Activated T-helper 17 cell treated with anti-CD3 and anti-CD28 coated beads, Interleukin-2, amount 50 U/mL, for 72 hours (primary cell): Measurements from ENCODE around the gene PKD2. TPM values are rescaled to one million over a fixed set of nuclear protein-coding genes. Genes with fewer than 3 reads are reported as not detected.
"Not testable (repeated sequence)": the region's sequence is repeated elsewhere in the genome, so short reads cannot be mapped to it uniquely, and the experiment has no call there.

ENCODE experiments used
- ATAC-seq: fragments of 150-1000 bp; cut with Tn5 transposase; replicated peaks from 2 replicates; pipeline ENCODE4 v1.10.0; 2021; ENCODE audit warnings: mild to moderate bottlenecking, moderate library complexity
- H3K27ac Mint-ChIP-seq: one replicate; pipeline ENCODE4 v1.8.0; 2022; ENCODE audit warnings: mixed read lengths
- H3K27me3 Mint-ChIP-seq: one replicate; pipeline ENCODE4 v1.8.0; 2022; ENCODE audit warnings: mixed read lengths
- H3K36me3 Mint-ChIP-seq: one replicate; pipeline ENCODE4 v1.8.0; 2022; ENCODE audit warnings: low read depth, mild to moderate bottlenecking, mixed read lengths
- H3K4me1 Mint-ChIP-seq: one replicate; pipeline ENCODE4 v1.8.0; 2022; ENCODE audit warnings: mixed read lengths
- H3K4me3 Mint-ChIP-seq: one replicate; pipeline ENCODE4 v1.8.0; 2022; ENCODE audit warnings: mild to moderate bottlenecking, mixed read lengths
- H3K9me3 Mint-ChIP-seq: one replicate; pipeline ENCODE4 v1.8.0; 2022; ENCODE audit warnings: mixed read lengths
- total RNA-seq, 2 donors: library from RNA; stranded (reverse); gene quantifications; one replicate each; pipeline ENCODE4 v1.2.3, GENCODE V29; 2022

PKD2 gene
- total RNA-seq, 2 donors from 2014 or later: 7.3 to 12.7 TPM

DNA sequence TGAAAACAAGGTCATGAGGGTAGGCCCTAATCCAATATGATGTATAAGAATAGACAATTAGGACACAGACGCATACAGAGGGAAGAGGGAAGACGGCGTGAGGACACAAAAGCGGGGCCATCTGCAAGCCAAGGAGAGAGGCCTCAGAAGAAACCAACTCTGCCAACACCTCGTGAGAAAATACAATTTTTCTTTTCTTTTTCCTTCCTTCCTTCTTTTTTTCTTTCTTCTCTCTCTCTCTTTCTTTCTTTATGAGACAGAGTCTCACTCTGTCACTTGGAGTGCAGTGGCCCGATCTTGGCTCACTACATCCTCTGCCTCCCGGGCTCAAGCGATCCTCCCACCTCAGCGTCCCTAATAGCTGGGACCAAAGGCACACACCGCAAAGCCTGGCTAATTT, 1.5 kb upstream of the PKD2 start:
- no peak for ATAC-seq
- no peak overlapping the region for H3K27ac Mint-ChIP-seq
- H3K27me3 Mint-ChIP-seq: no peaks in the 10 kb centered on the region
- peak overlapping the region; percentile 71 for H3K4me3 Mint-ChIP-seq
- peaks cover 5% of the 10 kb centered on the region for H3K36me3 Mint-ChIP-seq
- peaks cover 17% of the 10 kb centered on the region for H3K4me1 Mint-ChIP-seq
- H3K9me3 Mint-ChIP-seq: no peaks in the 10 kb centered on the region

DNA sequence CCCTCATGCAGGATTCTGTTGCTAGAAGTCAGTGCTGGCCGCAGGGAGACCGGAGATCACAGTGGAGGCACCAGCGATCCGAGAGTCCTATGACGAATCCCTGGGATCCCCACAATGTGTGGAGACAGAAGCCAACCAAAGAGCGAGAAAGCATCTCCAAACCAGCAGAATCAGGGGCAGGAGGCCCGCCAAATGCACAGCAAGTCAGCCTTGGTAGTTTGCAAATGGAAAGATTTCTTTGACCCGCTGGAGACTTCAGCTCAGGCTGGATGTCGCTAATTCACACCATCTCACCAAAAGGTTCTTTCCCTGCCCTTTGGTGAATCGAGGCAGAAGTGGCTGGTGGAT, 505 bp upstream of the PKD2 start:
- no peaks in the 10 kb centered on the region for H3K9me3 Mint-ChIP-seq
- H3K4me1 Mint-ChIP-seq: peaks cover 18% of the 10 kb centered on the region
- peaks cover 5% of the 10 kb centered on the region for H3K36me3 Mint-ChIP-seq
- H3K27ac Mint-ChIP-seq: no peak overlapping the region
- ATAC-seq: no peak
- no peaks in the 10 kb centered on the region for H3K27me3 Mint-ChIP-seq
- H3K4me3 Mint-ChIP-seq: peak overlapping the region; percentile 71

DNA sequence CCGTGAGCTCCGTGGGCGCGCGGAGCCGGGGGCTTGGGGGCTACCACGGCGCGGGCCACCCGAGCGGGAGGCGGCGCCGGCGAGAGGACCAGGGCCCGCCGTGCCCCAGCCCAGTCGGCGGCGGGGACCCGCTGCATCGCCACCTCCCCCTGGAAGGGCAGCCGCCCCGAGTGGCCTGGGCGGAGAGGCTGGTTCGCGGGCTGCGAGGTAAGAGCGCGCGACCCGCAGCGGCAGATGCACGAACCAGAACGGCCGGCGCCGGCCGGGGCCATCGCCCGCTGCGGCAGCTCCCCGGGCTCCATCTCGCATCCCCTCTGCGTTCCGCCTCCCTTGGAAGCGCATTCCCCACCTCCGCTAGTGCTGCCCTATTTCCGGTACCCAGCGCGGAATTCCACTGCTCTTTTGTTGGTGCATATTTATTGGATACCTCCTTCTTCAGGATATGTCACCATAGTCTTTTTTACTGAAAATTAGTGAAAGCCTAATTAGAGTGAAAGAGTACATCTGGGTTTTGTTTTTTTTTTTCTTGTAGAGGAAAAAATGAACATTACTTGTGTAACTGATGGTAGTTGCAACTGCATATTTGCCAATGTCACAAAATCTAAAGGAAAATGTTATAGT, 797 bp downstream of the PKD2 start:
- Mint-ChIP-seq H3K4me3 (peak overlapping the region; percentile 88), H3K36me3 (peaks cover 5% of the 10 kb centered on the region), H3K27ac (peak overlapping the region; percentile 18), H3K4me1 (peaks cover 26% of the 10 kb centered on the region), H3K27me3 (no peaks in the 10 kb centered on the region), H3K9me3 (no peaks in the 10 kb centered on the region)
- ATAC-seq: peak; percentile 28

DNA sequence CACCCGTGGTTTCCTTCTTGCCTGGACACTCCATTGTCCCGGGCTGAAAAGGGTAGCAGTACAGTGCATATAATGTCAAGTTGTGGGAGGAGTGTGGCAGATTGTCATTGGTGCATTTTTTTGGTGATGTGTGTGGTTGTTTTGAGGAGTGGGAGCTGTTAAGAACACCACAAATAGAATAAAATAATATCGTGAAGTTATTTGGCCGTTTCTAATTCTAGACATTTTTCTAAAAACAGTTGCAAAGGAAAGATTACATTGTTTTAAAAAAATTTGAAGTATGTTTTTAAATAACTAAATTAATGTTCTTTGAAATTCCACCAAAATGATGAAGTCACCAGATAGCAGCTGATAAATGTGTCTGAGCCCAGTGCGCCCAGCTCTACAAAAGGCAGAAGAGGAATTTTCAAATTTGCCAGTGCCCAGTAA, 1.3 kb downstream of the PKD2 start:
- ATAC-seq: peak; percentile 27
- Mint-ChIP-seq H3K27me3 (no peaks in the 10 kb centered on the region), H3K9me3 (no peaks in the 10 kb centered on the region), H3K4me1 (peaks cover 30% of the 10 kb centered on the region), H3K36me3 (peaks cover 7% of the 10 kb centered on the region), H3K27ac (peak overlapping the region; percentile 18), H3K4me3 (peak overlapping the region; percentile 88)

DNA sequence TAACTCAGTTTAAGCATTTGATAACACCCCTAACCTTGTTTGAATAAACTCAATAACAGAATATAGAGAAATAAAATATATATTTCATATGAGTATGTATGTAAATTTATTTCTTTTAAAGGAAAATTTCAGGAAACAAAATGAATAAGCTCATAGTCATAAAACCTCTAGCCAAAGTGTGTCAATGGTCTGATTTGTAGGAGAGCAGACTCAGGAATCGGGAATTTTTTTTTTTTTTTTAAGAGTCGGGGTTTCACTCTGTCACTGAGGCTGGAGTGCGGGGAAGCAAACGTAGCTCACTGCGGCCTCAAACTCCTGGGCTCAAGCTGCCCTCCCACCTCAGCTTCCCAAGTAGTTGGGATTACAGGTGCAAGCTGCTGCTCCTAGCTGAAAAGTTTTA, 2.4 kb downstream of the PKD2 start:
- no peak overlapping the region for H3K27ac Mint-ChIP-seq
- no peaks in the 10 kb centered on the region for H3K27me3 Mint-ChIP-seq
- peaks cover 33% of the 10 kb centered on the region for H3K4me1 Mint-ChIP-seq
- peaks cover 10% of the 10 kb centered on the region for H3K36me3 Mint-ChIP-seq
- no peak for ATAC-seq
- H3K4me3 Mint-ChIP-seq: no peak overlapping the region
- no peaks in the 10 kb centered on the region for H3K9me3 Mint-ChIP-seq

DNA sequence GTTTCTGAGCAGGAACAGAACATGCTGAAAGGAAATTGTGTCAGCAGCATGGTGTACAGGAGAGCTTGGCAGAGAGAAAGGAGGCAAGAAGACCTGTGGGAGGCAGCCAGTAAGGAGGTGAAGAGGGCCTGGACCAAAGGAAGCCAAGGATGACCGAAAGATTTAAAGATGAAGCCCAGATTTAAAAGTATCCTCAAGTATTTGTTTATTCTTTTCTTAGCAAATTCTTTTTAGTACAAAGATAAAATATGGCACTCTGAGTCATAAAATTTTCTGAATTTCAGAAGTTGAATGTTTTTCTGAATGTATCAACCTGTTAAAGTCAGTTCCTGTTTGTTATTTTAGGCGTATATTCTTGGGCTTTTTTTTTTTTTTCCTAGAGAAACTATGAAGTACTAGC, 3.5 kb downstream of the PKD2 start:
- H3K27ac Mint-ChIP-seq: no peak overlapping the region
- H3K4me3 Mint-ChIP-seq: peak overlapping the region; percentile 27
- H3K4me1 Mint-ChIP-seq: peaks cover 33% of the 10 kb centered on the region
- no peaks in the 10 kb centered on the region for H3K9me3 Mint-ChIP-seq
- ATAC-seq: no peak
- H3K27me3 Mint-ChIP-seq: no peaks in the 10 kb centered on the region
- peaks cover 10% of the 10 kb centered on the region for H3K36me3 Mint-ChIP-seq

DNA sequence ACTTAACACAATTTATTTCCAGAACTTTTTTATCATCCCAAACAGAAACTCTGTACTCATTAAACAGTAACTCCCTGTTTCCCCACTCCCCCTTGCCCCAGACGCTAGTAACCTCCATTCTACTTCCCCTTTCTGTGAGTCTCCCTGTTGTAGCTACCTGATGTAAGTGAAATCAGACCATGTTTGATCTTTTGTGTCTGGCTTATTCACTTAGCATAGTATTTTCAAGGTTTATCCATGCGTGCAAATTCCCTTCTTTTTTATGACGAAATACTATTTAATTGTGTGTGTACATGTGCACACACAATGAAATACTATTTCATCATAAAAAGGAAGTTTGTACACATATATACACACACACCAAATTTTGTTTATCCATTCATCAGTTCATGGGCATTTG, 5.2 kb downstream of the PKD2 start:
- Mint-ChIP-seq H3K4me3 (peak overlapping the region; percentile 4), H3K27ac (peak overlapping the region; percentile 26), H3K4me1 (peaks cover 26% of the 10 kb centered on the region), H3K27me3 (no peaks in the 10 kb centered on the region), H3K9me3 (no peaks in the 10 kb centered on the region), H3K36me3 (peaks cover 4% of the 10 kb centered on the region)
- ATAC-seq: no peak

DNA sequence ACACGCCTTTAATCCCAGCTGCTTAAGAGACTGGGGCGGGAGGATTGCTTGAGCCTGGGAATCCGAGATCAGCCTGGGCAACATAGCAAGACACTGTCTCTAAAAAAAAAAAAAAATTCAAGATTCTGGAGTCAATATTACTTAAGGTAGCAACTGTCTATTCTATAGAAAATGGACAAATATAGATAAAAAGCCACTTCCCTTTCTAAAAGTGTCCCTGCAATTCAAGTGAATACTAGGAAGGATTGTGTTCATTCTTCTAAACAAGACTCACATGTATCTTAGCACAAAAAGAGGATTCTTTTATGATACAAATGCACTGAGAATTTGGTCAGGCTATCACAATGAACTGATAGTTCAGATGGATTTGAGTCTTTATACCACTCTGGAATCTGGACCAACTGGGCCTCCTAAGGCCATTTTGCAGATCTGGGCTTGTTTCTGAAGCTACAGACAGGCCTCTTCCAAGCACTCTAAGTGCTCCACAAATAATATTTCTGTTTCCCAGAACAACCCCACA, 7.0 kb downstream of the PKD2 start:
- Mint-ChIP-seq H3K9me3 (no peaks in the 10 kb centered on the region), H3K4me3 (no peak overlapping the region), H3K36me3 (peaks cover 9% of the 10 kb centered on the region), H3K27ac (no peak overlapping the region), H3K4me1 (peaks cover 21% of the 10 kb centered on the region), H3K27me3 (no peaks in the 10 kb centered on the region)
- ATAC-seq: no peak

DNA sequence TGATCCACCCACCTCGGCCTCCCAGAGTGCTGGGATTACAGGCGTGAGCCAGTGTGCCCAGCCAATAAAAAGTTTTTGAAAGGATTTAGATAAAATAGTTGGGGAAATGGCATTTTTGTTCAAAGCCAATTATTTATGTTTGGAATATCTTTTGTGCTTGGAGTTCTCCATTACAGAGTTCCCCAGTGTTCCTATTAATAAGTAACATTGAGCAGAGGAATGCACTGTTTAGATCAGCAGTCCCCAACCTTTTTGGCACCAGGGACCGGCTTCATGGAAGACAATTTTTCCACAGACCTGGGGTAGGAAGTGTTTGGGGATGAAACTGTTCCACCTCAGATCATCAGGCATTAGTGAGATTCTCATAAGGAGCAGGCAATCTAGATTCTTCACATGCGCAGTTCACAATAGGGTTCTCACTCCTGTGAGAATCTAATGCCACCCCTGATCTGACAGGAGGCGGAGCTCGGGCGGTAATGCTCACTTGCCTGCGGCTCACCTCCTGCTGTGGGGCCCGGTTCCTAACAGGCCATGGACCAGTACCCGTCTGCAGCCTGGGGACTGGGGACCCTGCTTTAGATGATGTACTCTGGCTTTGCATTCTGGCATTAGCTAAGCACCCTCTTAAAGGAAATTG, 8.3 kb downstream of the PKD2 start:
- Mint-ChIP-seq H3K27ac (no peak overlapping the region), H3K4me1 (peaks cover 17% of the 10 kb centered on the region), H3K4me3 (no peak overlapping the region), H3K9me3 (no peaks in the 10 kb centered on the region), H3K27me3 (no peaks in the 10 kb centered on the region), H3K36me3 (peaks cover 17% of the 10 kb centered on the region)
- ATAC-seq: no peak

DNA sequence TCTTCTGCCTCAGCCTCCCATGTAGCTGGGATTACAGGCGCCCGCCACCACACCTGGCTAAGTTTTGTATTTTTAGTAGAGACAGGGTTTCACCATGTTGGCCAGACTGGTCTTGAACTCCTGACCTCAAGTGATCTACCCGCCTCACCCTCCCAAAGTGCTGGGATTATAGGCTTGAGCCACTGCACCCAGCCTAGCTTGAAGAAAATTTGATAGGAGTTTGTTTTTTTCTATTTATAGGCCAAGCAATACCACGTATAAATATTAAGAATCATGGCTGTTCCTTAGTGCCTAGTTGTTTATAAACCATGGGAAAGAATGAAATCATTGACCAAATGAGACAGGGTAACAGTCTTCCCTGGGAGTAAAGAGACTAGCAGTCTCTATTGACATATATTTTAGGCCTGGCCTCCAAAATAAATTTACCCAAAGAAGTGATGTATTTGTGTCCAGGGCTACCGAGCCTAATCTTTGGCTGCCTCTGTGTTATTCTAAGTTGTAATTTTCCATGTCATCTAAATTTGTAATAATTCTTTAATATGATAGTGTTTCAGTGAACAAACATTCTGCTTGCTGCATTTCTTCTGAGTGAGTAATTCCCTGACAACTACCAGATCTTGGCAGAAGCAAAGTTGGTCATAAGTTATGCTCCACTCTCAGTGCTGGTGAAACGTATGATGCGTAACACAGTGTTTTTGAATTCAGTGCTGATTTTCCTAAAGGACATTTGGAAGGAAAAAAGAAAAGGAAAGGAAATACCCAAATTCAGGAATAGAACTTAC, 10.3 kb downstream of the PKD2 start:
- Mint-ChIP-seq H3K36me3 (peaks cover 36% of the 10 kb centered on the region), H3K27me3 (no peaks in the 10 kb centered on the region), H3K4me1 (peaks cover 12% of the 10 kb centered on the region), H3K27ac (no peak overlapping the region), H3K9me3 (no peaks in the 10 kb centered on the region), H3K4me3 (no peak overlapping the region)
- ATAC-seq: no peak

DNA sequence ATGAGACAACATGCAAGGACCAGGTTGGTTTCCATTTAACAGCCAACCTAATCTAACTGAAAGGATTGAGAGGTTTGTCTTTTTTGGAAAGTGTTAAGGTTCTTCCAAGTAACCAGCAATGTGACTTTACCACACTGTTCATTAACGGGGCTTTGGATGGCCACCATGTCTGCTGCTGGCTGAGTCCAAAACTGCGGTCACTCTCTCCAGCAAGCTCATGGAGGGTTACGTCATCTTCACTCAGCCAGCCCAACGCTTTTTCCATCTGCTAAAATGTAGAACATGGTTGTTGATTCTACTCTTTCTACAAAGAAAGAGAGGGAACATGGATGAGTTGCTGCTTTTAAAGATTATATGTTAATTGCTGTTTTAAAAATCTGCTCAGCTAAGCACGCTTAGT, 11.0 kb downstream of the PKD2 start:
- Mint-ChIP-seq H3K4me1 (peaks cover 5% of the 10 kb centered on the region), H3K4me3 (no peak overlapping the region), H3K36me3 (peaks cover 37% of the 10 kb centered on the region), H3K9me3 (no peaks in the 10 kb centered on the region), H3K27me3 (no peaks in the 10 kb centered on the region), H3K27ac (no peak overlapping the region)
- no peak for ATAC-seq

DNA sequence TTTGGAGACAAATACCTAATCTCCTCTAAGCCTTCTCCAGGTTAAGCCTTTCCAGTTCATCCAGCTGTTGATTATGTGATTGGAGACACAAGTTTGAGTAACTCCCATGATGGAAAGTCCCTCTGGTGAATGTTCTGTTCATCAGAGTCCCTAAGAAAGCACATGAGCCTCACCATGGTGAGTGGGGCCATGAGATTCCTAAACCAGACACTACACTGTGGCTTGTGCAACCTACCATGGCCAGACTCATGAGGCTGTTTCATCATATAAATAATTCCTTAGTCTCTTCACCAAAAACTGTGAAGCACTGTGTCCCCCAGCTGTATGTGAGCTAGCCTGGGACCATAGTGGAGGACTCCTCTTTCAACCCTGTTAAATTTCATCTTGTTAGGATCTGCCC, 14.4 kb downstream of the PKD2 start:
- Mint-ChIP-seq H3K4me3 (no peak overlapping the region), H3K27me3 (no peaks in the 10 kb centered on the region), H3K9me3 (peaks cover 8% of the 10 kb centered on the region), H3K27ac (peak overlapping the region; percentile 20), H3K4me1 (peaks cover 8% of the 10 kb centered on the region), H3K36me3 (peaks cover 53% of the 10 kb centered on the region)
- no peak for ATAC-seq

DNA sequence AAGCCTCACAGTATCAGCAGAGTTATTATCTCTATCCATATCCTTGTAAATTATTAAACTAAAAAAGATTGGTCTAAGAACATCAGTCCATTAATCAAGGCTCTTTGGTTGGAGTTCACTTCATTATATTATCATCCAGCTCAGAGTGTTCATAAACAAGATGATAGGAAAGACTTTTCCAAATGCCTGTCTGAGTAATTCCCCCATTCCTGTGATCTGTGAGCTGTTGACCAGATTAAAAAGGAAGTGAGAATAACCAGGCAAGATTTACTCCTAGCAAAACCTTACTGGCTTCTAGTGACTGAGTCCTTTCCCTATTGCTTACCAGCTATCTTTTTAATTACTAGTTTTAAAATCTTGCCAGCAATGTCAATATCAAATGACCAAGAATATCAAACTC, 14.9 kb downstream of the PKD2 start:
- Mint-ChIP-seq H3K4me3 (no peak overlapping the region), H3K9me3 (peaks cover 8% of the 10 kb centered on the region), H3K27me3 (no peaks in the 10 kb centered on the region), H3K27ac (peak overlapping the region; percentile 20), H3K4me1 (peaks cover 8% of the 10 kb centered on the region), H3K36me3 (peaks cover 53% of the 10 kb centered on the region)
- ATAC-seq: no peak

DNA sequence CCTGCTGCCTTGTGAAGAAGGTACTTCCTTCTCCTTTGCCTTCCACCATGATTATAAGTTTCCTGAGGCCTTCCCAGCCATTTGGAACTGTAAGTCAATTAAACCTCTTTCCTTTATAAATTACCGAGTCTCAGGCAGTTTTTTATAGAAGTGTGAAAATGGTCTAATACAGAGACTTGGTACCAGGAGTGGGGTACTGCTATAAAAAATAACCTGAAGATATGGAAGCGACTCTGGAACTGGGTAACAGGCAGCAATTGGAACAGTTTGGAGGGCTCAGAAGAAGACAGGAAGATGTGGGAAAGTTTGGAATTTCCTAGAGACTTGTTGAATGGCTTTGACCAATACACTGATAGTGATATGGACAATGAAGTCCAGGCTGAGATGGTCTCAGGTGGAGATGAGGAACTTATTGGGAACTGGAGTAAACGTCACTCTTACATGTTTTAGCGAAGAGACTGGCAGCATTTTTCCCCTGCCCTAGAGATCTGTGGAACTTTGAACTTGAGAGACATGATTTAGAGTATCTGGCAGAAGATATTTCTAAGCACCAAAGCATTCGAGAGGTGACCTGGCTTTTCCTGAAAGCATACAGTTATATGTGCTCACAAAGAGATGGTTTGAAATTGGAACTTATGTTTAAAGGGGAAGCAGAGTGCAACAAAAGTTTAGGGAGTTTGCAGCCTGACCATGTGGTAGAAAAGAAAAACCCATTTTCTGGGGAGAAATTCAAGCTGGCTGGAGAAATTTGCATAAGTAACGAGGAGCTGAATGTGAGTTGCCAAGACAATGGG, 18.6 kb downstream of the PKD2 start:
- Mint-ChIP-seq H3K4me1 (peaks cover 27% of the 10 kb centered on the region), H3K36me3 (peaks cover 62% of the 10 kb centered on the region), H3K27ac (peak overlapping the region; percentile 57)
- not testable (repeated sequence) for H3K27me3 Mint-ChIP-seq, H3K4me3 Mint-ChIP-seq, H3K9me3 Mint-ChIP-seq, ATAC-seq
